Osteocyte (in vitro differentiated cells): ENCODE data around the gene COX10. TPM values are rescaled to one million over a fixed set of nuclear protein-coding genes. Genes with fewer than 3 reads are reported as not detected.

Experiments
- DNase-seq: peaks from one replicate; pipeline ENCODE4 v3.0.0; 2021; ENCODE audit warnings: mixed read lengths; ENCODE audit not compliant: unreplicated experiment; ENCODE audit errors: extremely low spot score
- H3K27ac Mint-ChIP-seq: one replicate; pipeline ENCODE4 v1.8.0; 2021; ENCODE audit warnings: mild to moderate bottlenecking, mixed read lengths; ENCODE audit not compliant: unreplicated experiment
- H3K27me3 Mint-ChIP-seq: one replicate; pipeline ENCODE4 v1.8.0; 2021; ENCODE audit warnings: mixed read lengths; ENCODE audit not compliant: unreplicated experiment
- H3K36me3 Mint-ChIP-seq: one replicate; pipeline ENCODE4 v1.8.0; 2021; ENCODE audit warnings: mixed read lengths; ENCODE audit not compliant: unreplicated experiment
- H3K4me1 Mint-ChIP-seq: one replicate; pipeline ENCODE4 v1.8.0; 2021; ENCODE audit warnings: mixed read lengths; ENCODE audit not compliant: unreplicated experiment
- H3K4me3 Mint-ChIP-seq: one replicate; pipeline ENCODE4 v1.8.0; 2021; ENCODE audit warnings: mild to moderate bottlenecking, moderate library complexity, mixed read lengths; ENCODE audit not compliant: unreplicated experiment
- H3K9me3 Mint-ChIP-seq: one replicate; pipeline ENCODE4 v1.8.0; 2021; ENCODE audit warnings: mixed read lengths; ENCODE audit not compliant: unreplicated experiment
- CTCF ChIP-seq: fragments of 200-600 bp; sonication (generic); IDR thresholded peaks from 2 replicates; pipeline ENCODE4 v1.5.0; 2021; ENCODE audit warnings: antibody characterized with exemption, mild to moderate bottlenecking, moderate library complexity
- total RNA-seq: library from RNA; stranded (reverse); gene quantifications from 2 replicates; pipeline ENCODE4 v1.2.1, GENCODE V29; 2021

COX10 gene
- total RNA-seq, 1 donor from 2014 or later, result 15.6 TPM

GRCh38 chr17:14245002-14245401, 175.7 kb downstream of the COX10 start:
- Mint-ChIP-seq H3K27me3 (no peaks in the 10 kb centered on the region), H3K9me3 (no peaks in the 10 kb centered on the region), H3K4me1 (no peaks in the 10 kb centered on the region), H3K4me3 (no peak overlapping the region), H3K27ac (no peak overlapping the region), H3K36me3 (no peaks in the 10 kb centered on the region)
- no peak for TF ChIP-seq CTCF
- no peak for DNase-seq

- no peaks in the 10 kb centered on the region for H3K4me1 Mint-ChIP-seq
- no peak for DNase-seq
- H3K9me3 Mint-ChIP-seq, result no peaks in the 10 kb centered on the region
- no peak overlapping the region for H3K27ac Mint-ChIP-seq
- no peaks in the 10 kb centered on the region for H3K36me3 Mint-ChIP-seq
- H3K27me3 Mint-ChIP-seq, result no peaks in the 10 kb centered on the region
- TF ChIP-seq CTCF, result no peak
- no peak overlapping the region for H3K4me3 Mint-ChIP-seq
Observed at GRCh38 chr17:14245629-14246028, 176.3 kb downstream of the COX10 start.

Other genes with a start within 250 kb of the COX10 start
- not detected in 2 replicates for gene CDRT15, start 167.4 kb downstream of the COX10 start, total RNA-seq
- gene HS3ST3B1, start 231.6 kb downstream of the COX10 start, total RNA-seq, result 76.9 and 77.0 TPM in 2 replicates